Stimulated activated naive CD4-positive, alpha-beta T cell treated with Interleukin-2 at 50 U/mL for 16 hours (primary cell): ENCODE data around the gene ITGAX.
"Not testable (repeated sequence)": the region's sequence is repeated elsewhere in the genome, so short reads cannot be mapped to it uniquely, and the experiment has no call there.

Experiments
- DNase-seq: peaks from one replicate; lab custom pipeline; 2025; lab: John Stamatoyannopoulos, UW

Gene ITGAX

GRCh38 chr16:31354394-31355291, at the start of gene ITGAX:
ITGAX (plus strand) TSS chr16:31355176; CDS start chr16:31355255, 79 bp downstream.
- peak; percentile 53 for DNase-seq

DNA sequence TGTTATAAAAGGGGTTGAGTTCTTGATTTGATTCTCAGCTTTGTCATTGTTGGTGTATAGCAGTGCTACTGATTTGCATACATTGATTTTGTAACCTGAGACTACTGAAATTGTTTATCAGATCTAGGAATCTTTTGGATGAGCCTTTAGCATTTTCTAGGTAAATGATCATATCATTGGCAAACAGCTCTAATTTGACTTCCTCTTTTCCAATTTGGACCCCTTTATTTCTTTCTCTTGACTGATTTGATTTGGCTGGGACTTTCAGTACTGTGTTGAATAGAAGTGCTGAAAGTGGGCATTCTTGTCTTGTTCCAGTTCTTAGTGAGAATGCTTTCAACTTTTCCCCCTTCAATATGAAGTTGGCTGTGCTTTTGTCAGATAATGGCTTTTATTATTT, 49.8 kb upstream of the ITGAX start:
- DNase-seq = no peak

GRCh38 chr16:31308381-31308780, 46.6 kb upstream of the ITGAX start:
- DNase-seq = not testable (repeated sequence)

- no peak for DNase-seq
Observed at GRCh38 chr16:31322500-31322899, 32.5 kb upstream of the ITGAX start.

DNA sequence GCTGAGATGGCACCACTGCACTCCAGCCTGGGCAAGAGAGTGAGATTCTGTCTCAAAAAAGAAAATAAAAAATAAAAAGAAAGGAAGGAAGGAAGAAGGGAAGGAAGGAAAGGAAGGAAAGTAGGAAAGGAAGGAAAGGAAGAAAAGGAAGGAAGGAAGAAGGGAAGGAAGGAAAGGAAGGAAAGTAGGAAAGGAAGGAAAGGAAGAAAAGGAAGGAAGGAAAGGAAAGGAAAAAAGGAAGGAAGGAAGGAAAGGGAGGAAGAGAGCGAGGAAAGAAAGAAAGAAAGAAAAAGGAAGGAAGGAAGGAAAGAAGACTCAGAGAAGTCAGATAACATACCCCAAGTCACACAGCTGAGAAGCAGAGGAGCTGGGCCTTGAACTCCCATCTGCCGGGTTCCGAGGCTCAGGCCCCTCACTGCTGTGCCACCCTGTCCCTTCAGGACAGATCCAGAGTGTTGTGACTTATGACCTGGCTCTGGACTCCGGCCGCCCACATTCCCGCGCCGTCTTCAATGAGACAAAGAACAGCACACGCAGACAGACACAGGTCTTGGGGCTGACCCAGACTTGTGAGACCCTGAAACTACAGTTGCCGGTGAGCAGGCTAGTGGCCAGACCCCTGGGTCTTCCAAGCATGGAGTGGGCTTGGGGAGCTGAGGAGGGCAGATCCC, 30.9 kb upstream of the ITGAX start:
- DNase-seq = no peak

- DNase-seq = no peak
Observed at GRCh38 chr16:31325171-31325570, 29.8 kb upstream of the ITGAX start.

GRCh38 chr16:31327646-31328225, 27.2 kb upstream of the ITGAX start:
- DNase-seq = no peak

- DNase-seq = no peak
Observed at GRCh38 chr16:31328322-31329052, 26.5 kb upstream of the ITGAX start.

DNA sequence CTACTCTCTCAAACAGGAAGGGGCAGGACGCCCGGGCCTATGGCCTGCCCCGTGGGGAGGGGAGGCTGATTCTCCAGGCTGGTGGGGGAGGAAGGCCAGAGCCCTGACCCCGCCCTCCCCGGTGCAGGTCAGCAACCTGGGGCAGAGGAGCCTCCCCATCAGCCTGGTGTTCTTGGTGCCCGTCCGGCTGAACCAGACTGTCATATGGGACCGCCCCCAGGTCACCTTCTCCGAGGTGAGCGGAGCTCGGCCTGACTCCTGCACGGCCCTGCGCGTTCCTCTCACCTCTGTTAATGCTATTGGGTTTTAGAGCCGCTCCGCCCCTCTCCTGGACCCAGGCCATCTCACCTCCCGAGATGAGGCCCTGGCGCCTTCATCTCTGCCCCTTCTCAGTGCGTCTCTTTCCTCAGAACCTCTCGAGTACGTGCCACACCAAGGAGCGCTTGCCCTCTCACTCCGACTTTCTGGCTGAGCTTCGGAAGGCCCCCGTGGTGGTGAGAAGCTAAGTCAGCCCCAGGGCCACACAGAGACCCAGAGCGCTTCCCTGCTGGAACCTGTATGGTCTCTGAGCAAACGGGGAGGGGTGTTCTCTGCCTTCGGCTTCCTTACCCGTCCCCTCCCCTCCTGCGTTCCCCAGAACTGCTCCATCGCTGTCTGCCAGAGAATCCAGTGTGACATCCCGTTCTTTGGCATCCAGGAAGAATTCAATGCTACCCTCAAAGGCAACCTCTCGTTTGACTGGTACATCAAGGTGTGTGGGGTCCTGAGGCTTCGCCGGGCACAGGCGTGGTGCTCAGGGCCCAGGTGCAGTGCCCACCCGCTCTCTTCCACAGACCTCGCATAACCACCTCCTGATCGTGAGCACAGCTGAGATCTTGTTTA, 25.1 kb upstream of the ITGAX start:
- DNase-seq = no peak

DNA sequence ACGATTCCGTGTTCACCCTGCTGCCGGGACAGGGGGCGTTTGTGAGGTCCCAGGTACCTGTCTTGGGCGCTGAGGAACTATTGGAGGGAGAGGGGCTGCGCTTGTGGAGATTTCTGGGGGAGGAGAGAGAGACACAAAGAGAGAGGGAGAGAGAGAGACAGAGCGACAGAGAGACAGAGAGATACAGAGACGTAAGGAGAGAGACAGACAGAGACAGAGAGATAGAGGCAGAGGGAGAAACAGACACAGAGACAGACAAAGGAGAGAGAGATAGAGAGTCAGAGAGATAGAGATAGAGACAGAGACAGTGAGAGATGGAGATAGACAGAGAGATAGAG, 24.5 kb upstream of the ITGAX start:
- DNase-seq = no peak

DNA sequence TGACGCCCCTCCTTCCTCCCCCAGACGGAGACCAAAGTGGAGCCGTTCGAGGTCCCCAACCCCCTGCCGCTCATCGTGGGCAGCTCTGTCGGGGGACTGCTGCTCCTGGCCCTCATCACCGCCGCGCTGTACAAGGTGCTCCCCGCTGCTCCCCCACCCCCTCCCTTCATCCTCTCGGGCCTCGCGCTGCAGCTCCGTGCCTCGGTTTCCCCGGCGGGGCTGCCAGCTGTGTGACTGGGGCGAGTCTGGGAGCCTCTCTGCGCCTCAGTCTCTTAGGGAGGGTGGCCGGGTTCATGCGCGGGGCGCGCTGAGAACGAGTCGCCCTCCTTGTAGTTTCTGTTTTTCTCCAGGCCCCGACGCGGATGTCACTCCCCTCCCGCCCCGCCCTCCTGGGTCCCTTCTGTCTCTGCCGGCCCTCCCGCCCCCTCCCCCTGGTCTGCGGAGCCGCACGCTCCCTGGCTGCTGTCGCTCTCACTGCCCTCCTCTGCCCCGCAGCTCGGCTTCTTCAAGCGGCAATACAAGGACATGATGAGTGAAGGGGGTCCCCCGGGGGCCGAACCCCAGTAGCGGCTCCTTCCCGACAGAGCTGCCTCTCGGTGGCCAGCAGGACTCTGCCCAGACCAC, 23.7 kb upstream of the ITGAX start:
- peak; percentile 9 for DNase-seq

- no peak for DNase-seq
Observed at GRCh38 chr16:31331807-31332301, 23.1 kb upstream of the ITGAX start.

DNA sequence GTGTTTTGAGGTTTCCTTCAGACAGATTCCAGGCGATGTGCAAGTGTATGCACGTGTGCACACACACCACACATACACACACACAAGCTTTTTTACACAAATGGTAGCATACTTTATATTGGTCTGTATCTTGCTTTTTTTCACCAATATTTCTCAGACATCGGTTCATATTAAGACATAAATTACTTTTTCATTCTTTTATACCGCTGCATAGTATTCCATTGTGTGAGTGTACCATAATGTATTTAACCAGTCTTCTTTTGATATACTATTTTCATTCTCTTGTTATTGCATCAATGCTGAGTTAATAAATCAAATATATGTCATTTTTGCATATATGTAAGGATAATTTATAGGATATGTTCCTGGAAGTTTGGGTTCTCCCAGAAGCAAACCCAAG, 22.4 kb upstream of the ITGAX start:
- no peak for DNase-seq

DNA sequence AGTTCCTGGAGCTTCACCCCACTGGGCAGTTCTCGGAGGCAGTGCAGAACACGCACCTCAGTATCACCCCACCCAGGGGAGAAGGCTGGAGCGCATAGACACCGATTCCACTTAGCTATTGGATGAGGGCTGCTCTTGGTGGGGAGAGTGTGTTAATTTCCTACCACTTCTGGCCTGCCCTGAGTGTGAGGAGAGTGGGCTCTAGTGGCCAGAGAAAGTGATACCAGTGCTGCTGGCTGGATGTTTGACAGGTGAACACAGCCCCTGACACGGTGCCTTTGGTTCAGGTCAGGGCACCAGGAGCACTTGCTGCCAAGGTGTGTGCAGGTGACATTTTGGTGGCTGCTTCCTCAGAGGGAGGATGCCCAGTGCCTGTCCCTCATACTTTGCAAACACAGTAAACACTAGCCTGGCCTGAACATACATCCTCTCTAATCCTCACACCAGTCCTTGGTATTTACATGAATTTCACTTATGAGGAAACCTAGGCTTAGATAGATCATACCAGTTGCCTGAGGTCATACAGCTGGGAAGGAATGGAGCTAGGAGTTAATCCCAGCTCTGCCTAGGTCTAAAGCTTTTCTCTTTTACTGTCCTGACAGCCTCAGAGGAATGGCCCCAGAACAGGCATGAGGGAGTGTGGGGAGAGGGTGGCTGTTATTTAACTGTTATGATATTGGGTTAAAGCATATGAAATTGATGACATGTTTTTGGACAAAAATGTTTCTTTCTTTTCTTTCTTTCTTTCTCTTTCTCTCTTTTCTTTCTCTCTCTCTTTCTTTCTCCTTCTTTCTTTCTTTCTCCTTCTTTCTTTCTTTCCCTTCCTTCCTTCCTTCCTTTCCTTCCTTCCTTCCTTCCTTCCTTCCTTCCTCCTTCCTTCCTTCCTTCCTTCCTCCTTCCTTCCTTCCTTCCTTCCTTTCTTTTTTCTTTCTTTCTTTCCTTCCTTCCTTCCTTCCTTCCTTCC, 21.0 kb upstream of the ITGAX start:
- DNase-seq = peak; percentile 3

DNA sequence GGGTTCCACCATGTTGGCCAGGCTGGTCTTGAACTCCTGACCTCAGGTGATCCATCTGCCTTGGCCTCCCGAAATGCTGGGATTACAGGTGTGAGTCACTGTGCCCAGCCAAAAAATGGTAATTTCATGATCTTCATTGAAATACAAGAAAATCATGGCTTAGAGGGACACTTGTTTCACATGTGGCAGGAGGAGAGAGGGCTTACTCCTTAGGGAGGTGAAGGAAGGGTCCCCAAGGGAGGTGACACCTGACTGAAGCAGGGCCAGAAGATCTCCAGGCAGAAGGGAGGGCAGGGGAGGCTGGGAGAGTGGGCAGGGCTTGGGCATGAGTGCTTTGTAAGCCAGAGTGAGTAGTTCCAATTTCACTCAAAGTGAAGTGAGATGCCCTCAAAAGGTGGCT, 20.0 kb upstream of the ITGAX start:
- no peak for DNase-seq

- DNase-seq = no peak
Observed at GRCh38 chr16:31335431-31335830, 19.5 kb upstream of the ITGAX start.

DNA sequence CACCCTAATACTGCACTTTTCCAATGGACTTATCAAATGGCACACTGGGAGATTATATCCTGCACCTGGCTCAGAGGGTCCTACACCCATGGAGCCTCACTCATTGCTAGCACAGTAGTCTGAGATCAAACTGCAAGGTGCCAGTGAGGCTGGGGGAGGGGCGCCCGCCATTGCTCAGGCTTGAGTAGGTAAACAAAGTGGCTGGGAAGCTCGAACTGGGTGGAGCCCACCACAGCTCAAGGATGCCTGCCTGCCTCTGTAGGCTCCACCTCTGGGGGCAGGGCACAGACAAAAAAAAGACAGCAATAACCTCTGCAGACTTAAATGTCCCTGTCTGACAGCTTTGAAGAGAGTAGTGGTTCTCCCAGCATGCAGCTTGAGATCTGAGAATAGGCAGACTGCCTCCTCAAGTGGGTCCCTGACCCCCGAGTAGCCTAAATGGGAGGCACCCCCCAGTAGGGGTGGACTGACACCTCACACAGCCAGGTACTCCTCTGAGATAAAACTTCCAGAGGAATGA, 16.8 kb upstream of the ITGAX start:
- DNase-seq = not testable (repeated sequence)

DNA sequence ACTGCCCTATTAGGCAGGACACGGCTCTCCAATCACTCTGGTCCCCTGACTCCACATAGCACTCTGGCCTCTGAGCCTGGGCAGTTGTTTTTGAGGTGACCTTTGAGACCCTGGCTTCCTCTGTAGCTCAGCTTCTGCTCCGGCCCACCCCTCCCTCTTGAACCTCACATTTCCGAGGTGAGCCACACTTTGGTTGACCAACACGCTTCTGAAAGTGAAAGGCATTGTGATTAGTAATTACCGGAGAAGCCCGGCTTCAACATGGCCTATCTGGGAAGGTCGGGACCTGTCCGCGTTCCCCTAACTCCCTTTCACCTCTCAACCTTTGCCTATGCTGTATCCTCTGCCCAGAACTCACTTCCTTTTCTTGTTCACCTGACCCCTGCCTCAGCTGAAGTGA, 10.3 kb upstream of the ITGAX start:
- DNase-seq = no peak

DNA sequence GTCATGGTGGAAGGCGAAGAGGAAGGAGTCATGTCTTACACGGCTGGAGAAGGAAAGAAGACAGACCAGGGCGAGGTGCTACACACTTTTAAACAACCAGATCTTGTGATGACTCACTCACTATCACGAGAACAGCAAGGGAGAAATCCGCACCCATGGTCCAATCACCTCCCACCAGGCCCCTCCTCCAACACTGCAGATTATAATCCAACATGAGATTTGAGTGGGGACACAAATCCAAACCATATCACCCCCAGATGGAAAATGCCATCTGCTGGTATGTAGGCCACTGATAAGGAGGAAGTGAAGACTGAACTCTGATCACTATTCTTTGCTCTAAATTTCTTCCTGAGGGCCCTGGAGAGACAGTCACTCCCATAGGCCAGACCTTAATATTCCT, 7.5 kb upstream of the ITGAX start:
- no peak for DNase-seq
